GM19455 (cell line): ENCODE results near the gene SLC2A6.

Source experiments
- ATAC-seq: cut with Tn5 transposase; IDR thresholded peaks from one replicate; pipeline ENCODE4 v1.9.1; 2021; ENCODE audit not compliant: unreplicated experiment

SLC2A6 gene

DNA sequence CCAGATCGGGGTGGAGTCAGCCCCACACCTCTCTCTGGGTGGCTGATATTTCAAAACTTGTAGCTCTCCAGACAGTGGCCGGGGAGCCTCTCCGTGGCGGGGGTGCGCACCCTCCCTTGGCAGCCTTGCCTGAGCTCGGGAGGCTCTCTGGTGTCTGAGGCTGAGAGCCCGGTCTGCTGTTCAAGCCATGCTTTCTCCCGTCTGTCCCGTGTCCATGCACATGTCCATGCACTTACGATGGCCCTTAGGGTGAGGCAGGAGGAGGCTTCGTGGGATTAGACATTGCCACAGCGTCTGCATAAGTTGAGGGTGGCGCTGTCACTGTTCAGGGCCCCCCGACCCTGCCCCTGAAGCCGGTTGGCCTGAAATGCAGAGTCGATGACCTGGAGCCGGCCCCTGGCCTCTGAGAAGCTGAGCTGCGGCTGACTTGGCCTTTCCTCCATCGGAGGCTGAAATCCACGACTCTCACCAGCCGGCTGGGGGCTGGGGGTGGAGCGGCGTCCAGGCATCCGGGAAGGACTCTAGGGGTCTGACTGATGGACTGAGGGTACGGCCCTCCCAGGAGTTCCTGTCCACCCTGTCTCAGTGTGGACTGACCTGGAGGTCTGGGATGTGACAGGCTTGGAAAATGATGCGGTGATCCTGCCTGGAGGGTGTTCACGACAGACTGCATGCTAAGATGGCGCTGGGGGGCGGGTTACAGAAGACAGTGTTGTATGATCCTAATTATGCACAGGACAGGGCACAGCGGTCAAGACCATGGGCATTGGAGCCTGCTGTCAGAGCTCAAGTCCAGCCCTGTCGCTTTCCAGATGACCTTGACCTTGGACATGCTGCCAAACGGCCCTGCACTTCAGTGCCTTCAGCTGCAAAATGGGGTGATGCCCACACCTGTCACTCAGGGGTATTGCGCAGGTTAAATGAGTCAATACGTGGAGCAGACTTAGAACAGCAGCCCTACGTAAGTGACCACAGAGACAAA lies 18.3 kb upstream of the SLC2A6 start:
- ATAC-seq: no peak

DNA sequence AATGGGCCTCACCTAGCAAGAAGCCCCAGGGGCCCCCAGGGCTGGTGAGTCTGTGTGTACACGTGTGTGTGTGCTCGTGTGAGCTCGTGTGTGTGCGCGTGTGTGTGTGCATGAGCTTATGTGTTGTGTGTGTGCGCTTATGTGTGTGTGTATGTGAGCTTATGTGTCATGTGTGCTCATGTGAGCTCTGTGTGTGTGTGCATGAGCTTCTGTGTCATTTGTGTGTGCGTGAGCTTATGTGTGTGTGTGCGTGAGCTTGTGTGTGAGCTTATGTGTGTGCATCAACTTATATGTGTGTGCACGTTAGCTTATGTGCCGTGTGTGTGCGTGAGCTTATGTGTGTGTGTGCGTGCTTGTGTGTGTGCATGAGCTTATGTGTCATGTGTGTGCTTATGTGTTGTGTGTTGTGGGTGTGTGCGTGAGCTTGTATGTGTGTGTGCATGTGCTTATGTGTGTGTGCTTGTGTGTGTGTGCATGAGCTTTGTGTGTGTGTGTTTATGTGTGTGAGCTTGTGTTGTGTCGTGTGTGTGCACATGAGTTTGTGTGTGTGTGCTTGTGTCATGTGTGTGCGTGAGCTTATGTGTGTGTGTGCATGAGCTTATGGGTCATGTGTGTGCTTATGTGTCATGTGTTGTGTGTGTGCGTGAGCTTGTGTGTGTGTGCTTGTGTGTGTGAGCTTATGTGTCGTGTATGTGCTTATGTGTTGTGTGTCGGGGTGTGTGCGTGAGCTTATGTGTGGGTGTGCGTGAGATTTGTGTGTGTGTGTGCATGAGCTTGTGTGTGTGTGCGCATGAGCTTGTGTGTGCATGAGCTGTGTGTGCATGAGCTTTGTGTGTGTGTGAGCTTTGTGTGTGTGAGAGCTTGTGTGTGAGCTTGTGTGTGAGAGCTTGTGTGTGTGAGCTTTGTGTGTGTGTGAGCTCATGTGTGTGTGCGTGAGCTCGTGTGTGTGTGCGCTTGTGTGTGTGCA lies 16.7 kb upstream of the SLC2A6 start:
- ATAC-seq: no peak

DNA sequence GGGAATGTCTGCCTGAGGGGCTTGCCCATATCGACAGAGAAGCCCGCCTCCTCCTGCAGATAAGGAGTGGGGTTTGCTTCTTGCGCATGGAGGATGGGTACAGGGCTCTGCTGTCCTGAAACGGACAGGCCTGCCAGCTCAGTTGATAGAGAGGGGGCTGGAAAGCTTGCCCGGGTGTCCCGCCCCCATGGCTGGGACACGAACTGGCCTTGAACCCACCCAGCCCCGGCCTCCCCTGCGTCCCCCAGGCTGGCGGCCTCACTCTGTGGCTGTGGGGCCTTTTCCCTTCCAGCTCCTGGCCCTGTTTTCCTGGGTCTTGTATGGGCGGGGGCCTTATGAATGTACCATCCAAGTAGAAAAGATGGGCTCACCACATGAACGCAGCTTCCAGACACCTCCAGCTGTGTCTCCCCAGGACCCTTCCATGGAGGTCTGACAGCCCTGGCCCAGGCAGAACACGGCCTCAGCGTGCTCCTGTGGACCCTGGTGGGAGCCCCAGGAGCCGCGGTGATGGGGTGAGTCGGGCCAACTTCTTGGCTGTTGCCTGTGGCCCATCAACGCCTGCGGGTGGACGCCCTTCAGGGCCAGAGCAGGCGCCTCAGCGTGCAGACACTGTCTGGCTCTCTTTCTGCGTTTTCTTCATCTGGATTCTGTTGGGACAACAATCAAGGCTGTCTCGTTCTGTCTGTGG lies 15.9 kb upstream of the SLC2A6 start:
- ATAC-seq: no peak

DNA sequence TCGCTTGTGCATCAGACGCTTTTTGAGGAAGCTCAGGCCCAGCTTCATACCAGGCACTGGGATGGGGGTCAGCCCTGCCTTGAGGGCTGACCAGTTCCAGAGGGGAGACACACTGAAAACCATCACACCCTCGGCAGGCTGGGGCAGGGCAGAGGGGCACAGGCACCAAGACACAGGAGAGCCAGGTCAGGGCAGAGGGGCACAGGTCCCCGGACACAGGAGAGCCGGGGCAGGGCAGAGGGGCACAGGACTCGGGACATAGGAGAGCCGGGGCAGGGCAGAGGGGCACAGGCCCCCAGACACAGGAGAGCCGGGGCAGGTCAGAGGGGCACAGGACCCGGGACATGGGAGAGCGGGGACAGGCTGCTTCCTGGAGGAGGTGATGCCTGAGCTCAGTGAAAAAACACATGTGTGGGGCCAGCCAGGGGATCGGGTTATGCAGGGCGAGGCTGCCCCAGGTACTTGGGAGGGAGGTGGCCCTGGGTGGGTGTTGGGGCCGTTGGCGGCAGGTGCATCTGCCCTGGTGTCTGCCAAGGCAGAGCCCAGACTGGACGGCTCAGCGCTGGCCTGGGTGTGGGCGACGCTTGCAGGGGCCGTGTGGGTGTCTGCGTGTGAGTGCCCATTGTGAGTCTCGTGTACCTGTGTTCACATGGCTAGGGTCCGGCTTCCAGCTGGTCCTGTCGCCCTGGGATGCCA lies 15.1 kb upstream of the SLC2A6 start:
- ATAC-seq: no peak

DNA sequence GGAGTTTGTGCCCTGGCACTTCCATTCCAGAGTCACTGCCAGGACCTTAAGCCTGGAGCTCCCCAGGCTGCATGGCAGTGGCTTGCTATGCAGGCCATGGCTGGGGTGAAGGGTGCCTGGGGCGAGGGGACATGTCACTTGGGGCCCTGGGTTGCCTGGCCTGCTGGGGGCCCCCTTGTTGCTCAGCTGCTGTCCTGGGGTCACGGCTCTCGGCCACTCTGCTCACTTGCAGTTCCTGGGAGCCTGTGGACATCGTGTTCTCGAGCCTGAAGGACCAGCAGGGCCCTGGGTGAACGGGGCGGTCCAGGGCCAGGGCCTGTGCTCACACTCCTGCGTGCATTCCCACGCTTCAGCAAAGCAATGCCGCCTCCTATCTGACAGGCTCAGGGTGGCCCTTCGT lies 14.5 kb upstream of the SLC2A6 start:
- ATAC-seq: no peak

DNA sequence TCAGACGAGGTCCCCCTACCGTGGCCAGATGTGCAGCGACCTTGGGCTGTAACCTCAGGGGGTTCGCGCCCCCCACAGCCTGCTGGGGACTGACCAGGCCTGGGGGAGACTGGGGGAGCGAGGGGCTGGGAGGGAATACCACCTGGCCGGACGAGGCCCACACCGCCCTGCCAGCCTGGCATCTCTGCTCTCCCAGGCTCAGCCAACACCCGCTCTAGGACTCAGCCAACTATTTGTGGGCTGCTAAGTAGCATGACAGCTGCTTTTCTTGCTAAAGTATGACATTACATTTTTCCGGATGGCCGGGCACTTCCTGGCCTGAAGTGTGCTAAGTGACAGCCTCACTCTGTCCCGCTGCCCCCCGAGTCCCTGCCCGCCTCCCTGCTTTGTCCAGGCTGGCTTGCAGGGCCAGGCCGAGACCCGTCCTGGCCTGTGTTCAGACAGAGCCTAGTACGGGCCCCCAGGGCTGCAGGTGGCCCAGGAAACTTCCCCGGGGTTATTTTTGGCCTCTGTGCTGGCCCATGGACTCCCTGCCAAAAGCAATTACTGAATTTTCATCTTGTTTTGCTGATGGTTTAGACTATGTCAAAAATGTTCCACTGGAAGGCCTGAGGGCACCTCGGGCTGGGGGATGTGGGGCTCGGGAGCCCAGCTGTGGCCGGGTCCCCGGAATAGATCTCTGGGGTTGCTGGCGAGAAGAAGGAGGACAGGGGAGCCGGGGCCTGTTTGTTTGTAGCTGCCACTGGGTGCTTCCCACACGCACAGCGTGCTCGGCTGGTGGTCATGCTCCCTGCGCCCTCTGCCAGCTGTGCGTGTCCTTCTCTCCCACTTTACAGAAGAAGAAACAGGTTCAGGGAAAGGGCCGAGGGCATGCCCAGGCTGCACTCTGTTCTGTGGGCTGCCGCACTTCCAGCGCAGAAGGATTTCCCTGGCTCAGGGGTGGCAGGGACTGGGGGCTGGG lies 13.4 kb upstream of the SLC2A6 start:
- ATAC-seq: no peak

DNA sequence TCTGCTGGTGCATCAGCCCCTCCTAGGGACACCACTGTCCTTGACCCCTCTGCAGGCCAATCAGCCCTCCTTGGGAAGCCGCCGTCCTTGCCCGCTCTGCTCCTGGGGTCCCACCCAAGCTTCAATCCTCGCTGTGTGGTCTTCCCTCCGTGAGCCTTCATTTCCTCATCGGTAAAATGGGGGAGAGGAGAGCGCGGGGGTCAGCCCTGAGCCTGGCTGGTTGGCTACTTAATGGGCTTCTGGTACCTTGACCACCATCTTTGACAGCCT lies 12.7 kb upstream of the SLC2A6 start:
- no peak for ATAC-seq

DNA sequence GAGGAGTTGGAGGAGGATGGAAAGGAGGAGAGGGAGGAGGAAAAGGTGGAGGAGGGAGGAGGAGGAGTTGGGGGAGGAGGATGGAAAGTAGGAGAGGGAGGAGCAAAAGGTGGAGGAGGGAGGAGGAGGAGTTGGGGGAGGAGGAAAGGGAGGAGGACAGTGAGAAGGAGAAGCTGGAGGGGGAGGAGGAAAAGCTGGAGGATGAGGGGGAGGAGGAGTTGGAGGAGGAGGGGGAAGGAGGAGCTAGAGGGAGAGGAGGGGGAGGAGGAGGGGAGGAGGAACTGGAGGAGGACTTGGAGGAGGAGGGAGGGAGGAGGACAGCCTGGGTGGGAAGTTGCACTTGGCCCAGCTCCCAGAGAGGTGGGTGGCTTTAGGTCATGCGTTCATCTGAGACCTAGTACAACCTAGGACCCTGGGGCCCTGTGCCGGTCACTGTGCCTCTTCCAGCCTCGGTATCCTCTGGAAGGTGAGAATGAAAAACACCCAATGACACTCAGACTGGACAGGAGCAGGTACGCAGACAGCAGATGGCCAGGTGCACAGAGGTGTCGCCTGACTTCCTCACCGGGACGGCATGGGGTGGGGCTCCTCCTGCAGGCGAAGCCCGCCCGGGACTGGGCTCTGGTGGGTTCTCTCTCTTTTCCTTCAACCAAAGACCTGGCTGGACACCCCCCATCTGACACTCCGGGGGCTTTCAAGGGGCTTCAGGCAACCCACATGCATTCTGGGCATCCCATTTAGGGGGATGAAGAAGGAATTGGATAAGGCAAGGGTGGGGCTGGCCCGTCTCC lies 12.2 kb upstream of the SLC2A6 start:
- ATAC-seq: no peak

DNA sequence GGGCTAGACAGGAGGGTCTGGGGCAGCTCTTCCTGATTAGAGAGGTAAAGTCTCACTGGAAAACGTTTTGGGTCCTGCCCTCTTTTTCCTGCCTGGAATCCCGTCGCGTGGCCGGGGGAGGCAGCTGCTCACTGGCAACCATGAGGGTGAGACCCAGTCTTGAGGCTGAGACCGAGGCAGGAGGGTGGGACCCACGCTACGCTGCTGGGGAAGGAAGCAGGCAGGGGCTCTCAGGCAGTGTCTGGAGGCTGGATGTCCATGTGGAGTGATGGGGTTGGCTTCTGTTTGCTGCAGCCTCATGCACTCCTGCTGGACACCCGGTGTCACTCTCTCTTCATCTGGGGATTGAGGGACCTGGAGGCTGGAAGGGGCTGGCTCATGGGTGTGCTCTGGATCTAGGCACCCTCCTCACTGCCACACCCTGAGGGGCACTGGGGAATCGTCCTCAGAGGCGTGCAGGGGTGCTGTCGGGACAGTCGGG lies 11.3 kb upstream of the SLC2A6 start:
- no peak for ATAC-seq

DNA sequence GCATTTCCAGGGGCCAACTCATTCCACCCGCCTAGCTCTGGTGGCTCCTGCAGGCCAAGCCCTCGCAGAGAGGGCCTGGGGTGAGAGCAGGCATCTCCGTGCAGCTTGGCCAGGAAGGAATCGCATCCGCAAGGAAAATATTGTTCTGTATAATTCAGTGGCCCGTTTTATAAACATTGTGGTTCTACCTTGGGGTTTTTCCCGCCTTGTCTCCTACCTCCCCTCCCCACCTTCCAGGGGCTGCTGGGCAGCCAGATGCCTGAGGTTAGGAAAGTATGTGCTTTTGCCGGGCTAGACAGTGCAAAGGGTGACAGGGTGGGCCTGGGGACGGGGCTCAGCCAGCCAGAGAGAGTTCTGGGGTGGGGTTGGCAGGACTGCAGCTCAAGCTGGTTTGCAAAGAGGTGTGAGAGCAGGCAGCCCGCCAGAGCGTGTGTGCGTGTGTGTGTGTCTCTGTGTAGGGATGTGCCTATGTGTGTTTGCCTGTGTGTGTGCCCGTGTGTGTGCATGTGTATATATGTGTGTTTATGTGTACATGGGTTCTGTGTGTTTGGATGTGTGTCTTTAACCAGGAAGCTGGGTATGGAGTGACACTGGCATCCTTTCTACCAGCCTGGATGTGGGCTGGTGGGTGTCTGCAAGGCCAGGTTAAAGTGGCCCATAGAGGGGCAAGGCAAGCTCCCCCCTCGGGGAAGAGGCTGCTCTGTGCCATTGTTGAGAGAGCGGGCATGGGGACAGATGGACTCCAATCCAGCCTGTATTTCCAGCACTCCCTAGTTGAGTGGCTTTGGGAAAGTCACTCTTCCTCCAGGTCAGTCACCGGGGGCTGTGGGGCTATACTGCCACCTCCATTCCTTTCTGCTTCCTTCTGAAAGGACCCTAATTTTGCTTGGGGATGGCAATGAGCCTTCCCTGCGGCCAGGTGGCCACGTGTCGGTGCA lies 10.6 kb upstream of the SLC2A6 start:
- no peak for ATAC-seq

DNA sequence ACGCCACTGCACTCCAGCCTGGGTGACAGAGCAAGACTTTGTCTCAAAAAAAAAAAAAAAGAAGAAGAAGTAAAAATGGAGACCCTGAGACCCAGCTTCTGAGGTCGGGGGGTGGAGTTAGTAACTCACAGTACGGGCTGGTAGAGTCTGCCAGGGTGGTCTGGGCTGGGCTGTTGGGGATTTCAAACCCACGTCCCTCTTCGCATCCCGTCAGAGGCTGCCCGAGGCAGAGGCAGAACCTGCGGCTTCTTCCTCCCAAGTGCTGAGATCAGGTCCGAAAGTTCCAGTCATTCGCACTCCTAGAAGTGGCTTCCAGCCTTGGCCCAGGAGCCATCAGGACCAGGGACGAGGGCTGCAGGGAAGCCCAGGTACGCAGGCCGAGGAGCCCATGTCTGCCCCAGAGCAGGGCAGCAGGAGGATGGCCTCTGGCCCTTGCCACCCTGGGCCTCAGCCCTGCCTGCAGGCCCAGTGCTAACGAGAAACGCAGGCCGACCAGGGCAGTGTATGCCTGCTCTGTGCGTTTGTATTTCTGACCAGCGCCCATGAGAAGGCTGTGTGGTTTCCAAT lies 9.9 kb upstream of the SLC2A6 start:
- ATAC-seq: no peak

DNA sequence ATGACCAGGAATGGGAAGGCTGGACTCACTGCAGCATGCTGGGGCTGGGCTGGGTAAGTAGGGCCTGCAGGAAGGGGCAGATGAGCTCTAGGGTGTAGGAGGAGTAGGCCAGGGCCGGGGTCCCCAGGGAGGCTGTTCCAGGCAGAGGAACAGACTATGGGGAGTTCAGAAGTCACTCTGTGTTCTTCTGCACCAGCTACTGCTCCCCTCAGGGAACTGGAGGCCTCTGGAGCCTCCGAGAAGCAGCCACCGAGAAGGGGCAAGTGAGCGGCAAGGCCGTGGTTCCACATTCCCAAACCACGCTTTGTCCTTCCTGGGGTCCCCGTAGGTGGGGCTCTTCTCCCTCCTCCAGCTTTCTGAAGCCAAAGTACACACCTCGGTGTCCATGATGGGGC lies 8.4 kb upstream of the SLC2A6 start:
- ATAC-seq: no peak

DNA sequence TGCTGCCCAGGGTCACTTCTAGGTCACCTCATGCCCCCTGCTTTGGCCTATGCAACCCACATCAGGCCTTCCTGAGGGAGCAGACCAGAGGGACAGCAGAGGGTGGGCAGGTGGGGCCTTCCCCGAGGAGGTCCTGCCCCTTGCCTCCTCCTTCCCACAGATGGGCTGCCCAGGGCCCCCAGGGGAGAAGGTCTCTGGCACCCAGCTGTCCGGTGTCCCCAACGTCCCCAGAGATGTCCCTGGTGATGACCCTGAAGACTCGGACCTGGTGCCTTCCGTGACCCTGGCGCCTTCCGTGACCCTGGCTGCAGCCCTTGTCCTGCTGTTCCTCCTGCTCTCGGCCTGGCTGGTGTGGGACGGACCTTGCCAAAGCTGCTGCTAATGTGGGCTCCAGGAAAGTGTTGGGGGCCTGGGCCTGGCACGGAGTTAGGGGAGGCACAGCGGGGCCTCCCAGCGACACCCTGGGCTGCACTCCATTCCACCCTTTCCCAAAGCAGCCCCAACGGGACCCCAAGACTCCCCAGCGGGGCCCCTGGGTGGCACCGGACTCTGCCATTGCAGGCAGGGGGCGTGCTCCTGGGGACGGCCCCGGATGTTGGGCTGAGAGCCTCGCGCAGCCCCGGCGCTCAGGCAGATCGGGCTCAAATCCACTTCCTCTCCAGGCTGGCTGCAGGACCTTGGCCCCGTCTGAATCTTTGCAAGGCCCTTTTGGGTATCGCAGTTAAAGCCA lies 6.8 kb upstream of the SLC2A6 start:
- peak; percentile 17 for ATAC-seq

DNA sequence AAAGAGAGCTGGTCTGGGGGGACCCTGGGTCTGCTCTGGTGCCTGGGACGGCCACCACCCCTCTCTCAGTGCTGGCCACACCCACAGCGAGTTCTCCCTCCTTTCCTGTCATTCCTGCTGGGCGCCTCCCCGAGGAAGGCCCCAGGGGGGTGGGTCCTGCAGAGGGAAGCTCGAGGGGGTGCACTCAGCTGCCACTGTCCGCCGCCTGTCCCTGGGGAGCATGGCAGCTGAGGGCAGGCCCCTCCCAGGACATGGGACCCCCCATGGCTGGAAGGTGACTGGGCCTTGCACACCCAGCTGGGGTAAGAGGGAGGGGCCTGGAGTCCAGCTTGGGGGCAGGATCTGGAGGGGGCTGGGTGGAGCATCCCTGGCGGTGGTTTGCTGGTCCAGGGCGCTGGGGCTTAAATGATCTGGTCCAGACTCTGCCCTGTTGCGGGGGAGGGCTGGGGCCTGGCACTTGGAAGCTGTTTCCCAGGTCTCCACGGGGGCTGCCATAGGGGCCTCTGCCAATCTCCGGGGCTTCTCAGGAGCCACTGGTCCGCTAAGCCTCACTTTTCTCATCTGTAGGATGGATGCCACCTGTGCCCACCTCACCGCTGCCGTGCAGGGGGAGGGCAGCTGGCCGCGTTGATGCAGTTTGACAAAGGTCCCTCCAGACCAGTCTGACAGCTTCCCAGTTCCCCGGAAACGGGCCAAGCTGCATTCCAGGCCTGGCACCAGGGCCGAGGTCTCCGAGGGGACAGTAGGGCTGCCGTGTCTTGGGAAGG lies 6.0 kb upstream of the SLC2A6 start:
- no peak for ATAC-seq

DNA sequence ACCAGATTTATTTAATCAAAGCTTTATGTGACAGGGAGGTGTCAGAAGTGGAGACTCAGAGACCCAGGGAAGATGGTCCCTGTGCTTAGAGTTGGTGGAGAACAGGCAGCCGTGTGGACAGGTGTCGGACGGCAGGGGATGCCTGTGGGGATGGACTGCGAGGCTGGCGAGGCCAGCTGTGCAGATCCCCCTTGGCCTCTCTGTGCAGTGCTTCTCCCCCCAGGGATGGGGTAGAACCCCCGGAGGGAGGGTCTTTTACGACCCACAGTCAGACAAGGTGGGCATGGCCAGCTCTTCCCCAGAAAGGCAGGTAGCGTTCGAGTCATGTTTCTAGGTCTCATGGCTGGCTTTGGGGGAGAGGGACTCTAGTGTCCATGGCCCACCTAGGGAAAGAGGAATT lies 4.7 kb upstream of the SLC2A6 start:
- ATAC-seq: no peak
